GM21367 (cell line): ENCODE measurements around the gene SHLD2.
A peak's percentile ranks its signal among the peaks of the same experiment; 100 is the strongest.
"Not testable (repeated sequence)": the region's sequence is repeated elsewhere in the genome, so short reads cannot be mapped to it uniquely, and the experiment has no call there.

Experiments used
- ATAC-seq: cut with Tn5 transposase; IDR thresholded peaks from one replicate; pipeline ENCODE4 v1.9.1; 2021; ENCODE audit not compliant: unreplicated experiment

Gene SHLD2, protein sequence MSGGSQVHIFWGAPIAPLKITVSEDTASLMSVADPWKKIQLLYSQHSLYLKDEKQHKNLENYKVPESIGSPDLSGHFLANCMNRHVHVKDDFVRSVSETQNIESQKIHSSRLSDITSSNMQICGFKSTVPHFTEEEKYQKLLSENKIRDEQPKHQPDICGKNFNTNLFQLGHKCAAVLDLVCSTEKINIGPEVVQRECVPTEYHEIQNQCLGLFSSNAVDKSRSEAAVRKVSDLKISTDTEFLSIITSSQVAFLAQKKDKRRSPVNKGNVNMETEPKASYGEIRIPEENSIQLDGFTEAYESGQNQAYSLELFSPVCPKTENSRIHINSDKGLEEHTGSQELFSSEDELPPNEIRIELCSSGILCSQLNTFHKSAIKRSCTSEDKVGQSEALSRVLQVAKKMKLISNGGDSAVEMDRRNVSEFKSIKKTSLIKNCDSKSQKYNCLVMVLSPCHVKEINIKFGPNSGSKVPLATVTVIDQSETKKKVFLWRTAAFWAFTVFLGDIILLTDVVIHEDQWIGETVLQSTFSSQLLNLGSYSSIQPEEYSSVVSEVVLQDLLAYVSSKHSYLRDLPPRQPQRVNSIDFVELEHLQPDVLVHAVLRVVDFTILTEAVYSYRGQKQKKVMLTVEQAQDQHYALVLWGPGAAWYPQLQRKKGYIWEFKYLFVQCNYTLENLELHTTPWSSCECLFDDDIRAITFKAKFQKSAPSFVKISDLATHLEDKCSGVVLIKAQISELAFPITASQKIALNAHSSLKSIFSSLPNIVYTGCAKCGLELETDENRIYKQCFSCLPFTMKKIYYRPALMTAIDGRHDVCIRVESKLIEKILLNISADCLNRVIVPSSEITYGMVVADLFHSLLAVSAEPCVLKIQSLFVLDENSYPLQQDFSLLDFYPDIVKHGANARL

DNA sequence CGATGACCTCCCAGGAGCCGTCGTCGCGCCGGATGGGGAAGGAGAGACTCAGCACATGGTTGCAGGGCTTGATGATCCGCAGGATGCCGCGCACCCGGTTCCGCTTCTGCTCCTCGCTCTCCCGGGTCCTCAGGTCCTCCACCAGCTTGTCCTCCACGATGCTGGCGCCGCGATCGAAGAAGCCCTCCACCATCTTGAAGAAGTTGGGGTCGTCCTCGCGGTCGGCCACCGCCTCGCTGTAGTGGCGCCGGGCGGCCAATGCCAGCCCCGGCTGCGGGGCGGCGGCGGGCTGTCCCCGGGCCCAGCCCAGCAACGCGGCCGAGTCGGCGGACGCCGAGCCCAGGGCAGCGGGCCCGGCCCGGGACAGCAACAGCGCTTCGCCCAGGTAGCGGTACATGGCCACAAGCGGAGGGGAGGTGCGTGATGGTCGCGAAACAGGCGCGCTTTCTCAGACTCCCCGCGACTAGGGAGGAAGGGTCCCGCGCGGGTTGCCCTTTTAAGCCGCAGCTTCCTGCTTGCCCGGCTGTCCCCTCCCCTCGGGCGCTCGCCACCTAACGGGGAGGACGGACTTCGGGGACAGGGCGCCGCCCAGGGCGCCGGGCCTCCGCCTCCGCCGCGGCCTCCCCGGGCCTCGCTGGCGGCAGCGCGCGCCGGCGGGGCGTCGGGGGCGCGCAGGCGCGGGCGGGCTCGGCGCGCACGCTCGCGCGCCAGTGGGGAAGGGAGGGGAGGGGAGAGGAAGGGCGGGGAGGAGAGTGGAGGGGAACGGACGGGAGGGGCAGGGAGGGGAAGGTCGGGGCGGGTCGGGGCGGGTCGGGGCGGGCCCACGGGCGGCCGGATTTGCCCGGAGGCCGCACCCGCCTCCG lies at the start of gene SHLD2, which contains the start of gene GLUD1:
Gene SHLD2, plus strand, starts transcription at position 834 of the 863 bp plus-strand sequence. CDS start 56,149 bp downstream, outside the sequence.
Gene GLUD1, minus strand, starts transcription at position 471 of the 863 bp plus-strand sequence. Its CDS starts 74 bp downstream, at position 397.
- ATAC-seq = peak; percentile 67

DNA sequence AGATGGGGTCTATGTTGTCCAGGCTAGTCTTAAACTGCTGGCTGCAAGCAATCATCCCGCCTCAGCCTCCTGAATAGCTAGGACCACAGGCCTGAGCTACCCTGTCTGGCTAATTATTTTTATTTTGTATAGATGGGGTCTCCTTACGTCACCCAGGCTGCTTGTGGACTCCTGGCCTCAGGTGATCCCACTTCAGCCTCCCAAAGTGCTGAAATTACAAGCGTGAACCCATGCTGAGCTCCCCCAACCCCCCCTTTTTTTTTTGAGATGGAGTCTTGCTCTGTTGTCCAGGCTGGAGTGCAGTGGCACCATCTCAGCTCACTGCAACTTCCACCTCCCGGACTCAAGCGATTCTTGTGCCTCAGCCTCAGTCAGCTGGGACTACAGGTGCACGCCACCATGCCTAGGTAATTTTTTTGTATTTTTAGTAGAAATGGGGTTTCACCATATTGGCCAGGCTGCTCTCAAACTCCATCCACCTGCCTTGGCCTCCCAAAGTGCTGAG lies 49.5 kb upstream of the SHLD2 start:
- no peak for ATAC-seq

DNA sequence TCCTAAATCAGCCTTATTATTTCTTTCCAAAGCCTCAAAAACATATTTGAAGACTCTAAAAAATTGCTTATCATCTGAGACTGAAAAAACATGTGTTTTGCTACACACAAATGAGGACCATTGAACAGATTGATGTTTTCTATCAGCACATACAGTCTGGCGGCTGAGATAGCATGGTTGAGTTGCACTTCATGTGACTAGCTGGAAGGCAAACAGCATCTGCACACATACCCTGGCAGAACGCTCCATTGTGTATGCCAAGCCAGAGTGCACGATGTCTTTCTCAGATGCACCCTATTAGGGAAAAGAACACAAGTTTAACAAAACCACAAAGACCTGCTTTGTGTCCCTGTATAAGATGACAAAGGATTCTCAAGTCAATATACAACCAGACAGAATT lies 41.9 kb upstream of the SHLD2 start:
- ATAC-seq = no peak

DNA sequence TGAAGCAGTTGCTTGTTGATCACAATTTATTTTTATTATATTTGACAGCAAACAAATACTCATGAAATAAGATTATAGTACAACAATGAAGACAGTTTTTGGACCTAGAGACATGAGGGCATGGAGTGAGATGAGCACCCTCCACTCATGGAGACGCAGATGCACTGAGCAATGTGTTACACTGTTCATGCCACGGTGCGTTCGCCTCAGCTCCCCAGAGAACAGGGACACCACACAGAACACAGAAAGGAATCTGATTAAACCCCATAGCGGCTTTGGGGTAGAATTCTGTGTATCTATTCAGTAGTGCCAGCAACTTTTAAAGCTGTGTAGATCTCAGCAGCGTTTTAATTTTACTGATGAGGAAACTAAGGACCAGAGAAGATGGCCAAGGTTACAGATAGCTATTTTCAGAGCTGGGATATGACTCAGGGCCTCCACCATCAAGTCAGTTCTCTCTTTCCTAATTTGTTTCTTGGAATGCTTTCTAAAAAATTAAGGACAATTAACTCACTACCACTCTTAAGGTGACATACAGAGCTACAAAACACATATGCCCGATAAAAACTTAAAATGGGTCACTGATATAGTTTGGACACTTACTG lies 41.3 kb upstream of the SHLD2 start:
- ATAC-seq = no peak

DNA sequence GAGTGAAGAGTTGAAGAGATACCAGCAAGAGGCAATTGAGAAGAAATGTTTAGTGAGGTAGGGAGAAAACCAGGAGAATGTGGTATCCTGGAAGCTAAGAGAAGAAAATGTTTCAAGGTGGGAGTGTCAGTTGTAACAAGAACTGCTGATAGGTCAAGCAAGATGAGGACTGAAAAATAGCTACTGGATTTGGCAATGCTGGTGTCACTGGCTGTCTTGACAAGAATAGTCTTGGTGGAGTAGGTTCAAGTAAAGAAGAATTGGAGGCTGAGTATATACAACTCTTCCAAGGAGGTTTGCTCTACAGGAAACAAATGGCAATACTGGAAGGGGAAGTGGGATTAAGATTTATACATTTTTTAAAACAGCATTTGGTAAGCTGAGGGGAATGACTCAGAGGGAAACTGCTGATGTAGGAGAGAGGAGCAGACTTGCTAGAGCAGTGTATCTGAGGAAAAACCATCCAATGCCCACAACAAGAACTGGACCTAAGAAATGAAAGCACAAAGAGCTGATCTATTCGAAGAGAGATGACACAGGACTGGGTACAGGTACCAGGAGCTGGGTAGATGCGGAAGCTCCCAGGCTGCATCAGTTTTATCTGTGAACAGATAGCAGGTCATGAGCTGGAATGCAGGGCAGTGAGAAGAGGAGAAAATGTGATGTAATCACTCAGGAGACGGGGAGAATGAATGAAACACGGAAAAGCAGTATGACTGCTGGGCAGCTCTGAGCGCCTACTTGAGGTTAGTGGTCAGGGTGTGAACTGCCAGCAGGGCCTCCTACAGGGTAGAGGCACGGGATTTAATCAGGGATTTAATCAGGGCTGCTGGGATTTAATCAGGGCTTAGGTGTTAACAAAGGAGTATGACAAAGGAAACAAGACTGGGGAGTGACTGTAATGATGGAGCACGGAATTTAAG lies 40.4 kb upstream of the SHLD2 start:
- no peak for ATAC-seq

DNA sequence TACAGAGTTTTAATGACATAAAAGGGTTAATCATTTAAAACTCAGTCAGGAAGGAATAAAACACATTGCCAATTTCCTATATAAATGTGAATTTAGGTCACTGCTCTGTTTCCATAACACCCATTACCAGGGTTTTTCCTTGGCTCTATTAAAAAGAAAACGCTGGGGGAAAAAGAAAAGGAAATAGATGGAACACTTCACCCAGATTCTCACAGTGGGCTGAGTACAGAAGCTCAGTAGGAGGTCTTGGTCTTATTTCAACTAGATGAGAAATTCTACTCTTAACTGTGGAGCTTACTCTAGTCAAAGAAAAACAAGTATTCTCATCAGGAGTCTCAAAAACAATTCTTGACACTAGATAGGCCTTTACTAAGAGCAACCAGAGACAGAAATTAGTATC lies 36.8 kb upstream of the SHLD2 start:
- no peak for ATAC-seq

DNA sequence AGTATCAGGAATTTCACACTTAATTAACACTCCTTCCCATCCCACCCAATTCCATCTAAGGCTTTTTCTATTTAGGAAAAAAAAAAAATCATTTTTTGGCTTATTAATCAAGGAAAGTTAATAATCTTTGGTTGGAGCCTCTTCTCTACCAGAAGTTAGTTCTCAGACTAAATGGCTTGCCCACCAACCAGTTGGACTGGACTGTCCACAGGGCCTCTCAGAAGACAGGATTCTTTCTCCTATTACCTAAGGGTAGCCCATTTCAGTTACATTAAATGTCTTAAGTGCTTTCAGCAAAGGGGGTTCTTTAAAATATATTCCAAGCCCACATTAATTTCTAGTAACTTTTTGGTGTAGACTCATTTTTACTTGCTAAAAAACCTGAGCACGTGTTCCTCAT lies 35.6 kb upstream of the SHLD2 start:
- ATAC-seq = no peak

DNA sequence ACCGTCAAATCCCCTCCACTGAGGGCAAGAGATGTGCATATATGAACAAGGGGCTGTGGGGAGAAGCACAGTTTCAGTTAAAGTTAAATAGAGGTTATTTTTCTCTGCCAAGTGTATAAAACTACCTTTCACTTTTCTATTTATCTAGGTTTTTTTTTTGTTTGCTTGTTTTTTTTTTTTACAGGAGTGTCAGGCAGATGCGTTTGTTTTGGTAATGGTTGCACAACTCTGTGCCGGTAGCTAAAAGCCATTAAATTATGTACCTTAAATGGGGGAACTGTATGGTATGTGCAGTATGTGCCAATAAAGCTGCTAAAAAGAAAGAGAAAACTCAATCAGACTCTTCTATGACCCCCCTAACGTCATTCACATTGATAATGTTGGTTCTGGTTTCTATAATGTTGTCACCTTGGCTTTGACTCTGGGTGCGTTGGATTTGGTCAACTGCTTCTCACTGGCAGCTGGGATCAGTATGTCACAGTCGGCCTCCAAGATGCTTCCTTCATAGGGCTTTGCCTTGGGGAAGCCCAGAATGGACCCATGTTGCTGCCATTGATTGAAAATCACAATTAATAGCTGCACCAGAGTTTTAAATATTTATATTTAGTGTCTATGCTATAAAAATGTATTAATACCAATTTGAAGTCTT lies 34.6 kb upstream of the SHLD2 start:
- ATAC-seq = no peak

DNA sequence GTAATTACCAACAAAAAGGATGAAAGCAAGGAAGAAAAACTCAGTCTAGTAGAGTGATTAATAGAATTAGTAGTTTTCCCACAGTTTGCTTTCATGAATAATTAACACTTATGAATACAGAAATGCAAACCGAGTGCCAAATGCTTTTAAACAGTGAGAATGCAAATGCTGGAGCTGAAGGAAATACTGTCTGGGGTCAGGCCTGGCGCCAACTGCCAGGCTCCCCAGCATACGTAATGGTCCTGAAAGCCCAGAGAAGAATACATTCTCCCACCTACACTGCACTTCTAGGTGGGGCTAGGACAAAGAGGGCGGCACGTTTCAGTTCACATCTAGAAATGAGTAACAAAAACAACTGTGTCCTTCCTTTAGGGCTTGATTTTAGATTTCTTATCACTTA lies 30.4 kb upstream of the SHLD2 start:
- no peak for ATAC-seq

DNA sequence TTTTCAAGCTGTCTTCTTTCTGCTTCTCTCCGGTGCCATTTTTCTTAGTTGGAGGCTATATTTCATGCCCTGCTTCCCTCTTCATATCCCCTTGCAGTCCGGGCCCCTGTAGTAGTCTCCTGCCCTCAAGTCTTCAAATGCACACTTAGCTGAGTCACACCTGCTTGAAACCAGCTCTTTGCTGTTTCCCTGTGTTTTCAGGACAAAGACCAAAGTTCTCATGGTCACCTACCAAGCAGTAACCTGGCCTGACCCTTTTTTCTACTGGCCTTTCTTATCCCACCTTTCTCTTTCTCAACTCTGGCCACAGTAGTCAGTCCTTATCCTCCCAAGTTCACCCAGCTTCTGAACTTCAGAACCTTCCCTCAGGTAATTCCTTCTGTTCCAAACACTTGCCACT lies 28.8 kb upstream of the SHLD2 start:
- no peak for ATAC-seq

DNA sequence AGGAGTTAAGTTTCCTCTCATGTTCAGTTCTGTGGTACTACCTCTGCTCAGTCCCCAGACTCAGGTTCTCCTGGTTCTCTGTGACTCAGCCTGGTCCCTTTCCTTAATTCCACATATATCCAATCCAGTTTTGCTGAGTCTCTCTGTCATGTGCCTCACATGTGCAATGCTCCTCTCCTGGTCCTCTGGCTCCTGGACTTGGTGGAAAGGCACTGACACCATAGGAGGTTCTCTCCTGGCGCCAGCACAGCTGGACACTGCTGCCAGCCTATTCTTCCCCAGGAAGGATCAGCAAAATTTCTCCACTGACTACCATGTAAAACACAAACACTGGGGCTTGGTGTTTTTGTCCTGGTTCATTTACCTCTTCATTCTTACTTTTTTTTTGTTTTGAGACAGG lies 28.1 kb upstream of the SHLD2 start:
- ATAC-seq = no peak

DNA sequence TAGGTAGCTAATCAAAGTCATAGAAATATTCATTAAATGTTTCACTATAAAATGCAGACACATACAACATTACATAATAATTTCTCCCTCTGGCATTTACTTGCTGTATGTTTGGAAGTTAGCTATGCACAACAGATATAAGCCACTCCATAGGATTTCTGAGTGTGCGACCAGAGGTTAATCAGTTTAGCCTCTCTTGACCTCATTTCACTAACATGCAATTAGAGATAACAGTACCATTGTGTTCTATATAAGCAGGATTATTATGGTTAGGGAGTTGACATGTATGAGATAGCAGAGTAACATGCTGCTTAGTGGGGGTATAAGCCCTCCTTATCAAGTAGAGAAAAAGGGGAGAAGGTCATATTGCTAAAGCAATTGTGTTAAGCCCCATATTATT lies 26.7 kb upstream of the SHLD2 start:
- no peak for ATAC-seq

DNA sequence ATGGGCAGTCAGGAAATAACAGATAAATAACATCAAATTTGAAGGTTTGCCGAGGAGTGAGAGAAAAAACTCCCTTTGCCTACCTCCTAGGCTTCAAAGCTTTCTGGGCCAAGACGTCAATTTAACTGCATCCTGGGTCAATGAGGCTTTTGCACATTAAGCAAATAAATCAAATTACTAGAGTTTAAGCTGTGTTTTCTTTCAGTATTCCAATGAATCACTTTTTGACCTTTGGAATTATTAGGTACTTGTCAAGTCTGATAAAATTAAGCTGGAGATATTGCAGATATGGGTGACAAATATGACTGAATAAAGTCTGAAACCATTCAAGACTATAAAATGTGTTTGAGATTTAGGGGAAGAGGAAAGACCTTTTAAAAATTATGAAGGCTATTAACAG lies 22.6 kb upstream of the SHLD2 start:
- ATAC-seq = no peak

DNA sequence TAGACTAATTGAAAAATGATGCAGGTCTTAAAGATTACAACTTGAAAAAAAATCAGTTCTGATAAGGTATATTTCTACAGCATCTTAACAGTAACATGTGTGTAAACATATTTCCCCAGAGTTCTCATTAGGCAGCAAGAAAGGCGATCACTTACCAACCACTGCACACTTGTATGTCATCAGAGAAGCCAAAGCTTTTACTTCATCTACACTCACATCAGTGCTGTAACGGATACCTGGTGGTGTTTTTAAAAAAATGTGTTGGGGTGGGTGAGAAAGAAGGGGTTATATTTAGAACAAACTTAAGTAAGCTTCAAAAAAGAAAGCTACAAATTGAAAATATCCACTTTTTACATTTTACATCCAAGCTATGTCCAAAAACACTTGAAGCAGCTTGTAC lies 18.6 kb upstream of the SHLD2 start:
- not testable (repeated sequence) for ATAC-seq

DNA sequence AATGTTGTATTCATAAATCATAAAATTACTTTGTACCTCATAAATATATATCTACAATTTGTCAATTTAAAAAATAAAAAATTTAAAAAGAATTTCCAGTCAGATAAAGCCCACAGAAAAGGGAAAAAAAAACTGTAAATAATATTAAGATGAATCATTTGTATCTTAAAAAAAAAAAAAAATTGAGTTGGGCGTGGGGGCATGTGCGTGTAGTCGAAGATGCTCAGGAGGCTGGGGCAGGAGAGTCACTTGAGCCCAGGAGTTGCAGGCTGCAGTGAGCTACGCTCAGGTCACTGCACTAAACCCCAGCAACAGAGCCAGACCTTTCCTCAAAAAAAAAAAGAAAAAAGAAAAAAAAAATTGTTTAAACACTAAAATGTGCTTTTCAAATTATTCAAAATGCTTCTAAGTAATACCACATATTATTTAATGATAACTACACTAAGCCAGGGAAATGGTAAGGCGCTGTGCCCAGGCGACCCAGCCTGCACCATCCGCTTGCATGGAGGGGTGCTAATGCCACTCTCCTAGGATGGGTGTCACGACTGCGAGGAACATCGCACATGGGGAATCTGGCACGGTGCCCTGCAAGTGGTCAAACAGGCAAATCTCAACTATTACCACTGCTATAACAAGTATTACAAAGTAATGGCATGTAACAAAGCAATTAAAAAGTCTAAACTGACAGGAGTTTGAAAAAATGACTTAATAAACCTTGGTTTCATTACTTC lies 15.7 kb upstream of the SHLD2 start:
- no peak for ATAC-seq

DNA sequence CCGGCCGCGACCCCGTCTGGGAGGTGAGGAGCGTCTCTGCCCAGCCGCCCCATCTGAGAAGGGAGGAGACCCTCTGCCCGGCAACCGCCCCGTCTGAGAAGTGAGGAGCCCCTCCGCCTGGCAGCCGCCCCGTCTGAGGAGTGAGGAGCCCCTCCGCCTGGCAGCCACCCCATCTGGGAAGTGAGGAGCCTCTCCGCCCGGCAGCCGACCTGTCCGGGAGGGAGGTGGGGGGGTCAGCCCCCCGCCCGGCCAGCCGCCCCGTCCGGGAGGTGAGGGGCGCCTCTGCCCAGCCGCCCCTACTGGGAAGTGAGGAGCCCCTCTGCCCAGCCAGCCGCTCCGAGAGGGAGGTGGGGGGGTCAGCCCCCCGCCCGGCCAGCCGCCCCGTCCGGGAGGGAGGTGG lies 14.4 kb upstream of the SHLD2 start:
- ATAC-seq = not testable (repeated sequence)

DNA sequence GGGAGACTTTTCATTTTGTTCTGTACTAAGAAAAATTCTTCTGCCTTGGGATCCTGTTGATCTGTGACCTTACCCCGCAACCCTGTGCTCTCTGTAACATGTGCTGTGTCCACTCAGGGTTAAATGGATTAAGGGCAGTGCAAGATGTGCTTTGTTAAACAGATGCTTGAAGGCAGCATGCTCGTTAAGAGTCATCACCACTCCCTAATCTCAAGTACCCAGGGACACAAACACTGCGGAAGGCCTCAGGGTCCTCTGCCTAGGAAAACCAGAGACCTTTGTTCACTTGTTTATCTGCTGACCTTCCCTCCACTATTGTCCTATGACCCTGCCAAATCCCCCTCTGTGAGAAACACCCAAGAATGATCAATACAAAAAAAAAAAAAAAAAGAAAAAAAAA lies 13.4 kb upstream of the SHLD2 start:
- not testable (repeated sequence) for ATAC-seq

DNA sequence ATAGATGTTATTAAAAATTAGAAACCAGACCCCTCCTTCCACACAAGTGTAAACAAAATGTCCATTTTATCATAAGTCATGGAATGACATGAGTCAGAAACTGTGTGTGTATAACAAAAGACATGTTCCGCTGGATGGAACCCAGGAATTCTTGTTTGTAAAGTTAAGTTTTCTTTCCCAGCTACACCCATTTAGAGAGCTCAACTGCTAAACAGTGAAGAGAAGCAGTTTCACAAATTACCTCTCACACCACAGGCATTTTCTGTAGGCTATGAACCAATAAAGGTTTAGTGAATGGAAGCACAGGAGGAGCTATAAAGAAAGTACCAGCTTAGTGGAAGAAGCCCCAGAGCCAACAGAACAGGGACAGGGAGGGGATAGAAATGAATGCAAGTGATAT lies 12.8 kb upstream of the SHLD2 start:
- not testable (repeated sequence) for ATAC-seq
